ENCODE measurements around the gene KANSL1. TPM values are rescaled to one million over a fixed set of nuclear protein-coding genes. Genes with fewer than 3 reads are reported as not detected.

KANSL1 gene
- total RNA-seq, 4 donors from 2014 or later, result 91.3 to 120 (median 105) TPM

DNA sequence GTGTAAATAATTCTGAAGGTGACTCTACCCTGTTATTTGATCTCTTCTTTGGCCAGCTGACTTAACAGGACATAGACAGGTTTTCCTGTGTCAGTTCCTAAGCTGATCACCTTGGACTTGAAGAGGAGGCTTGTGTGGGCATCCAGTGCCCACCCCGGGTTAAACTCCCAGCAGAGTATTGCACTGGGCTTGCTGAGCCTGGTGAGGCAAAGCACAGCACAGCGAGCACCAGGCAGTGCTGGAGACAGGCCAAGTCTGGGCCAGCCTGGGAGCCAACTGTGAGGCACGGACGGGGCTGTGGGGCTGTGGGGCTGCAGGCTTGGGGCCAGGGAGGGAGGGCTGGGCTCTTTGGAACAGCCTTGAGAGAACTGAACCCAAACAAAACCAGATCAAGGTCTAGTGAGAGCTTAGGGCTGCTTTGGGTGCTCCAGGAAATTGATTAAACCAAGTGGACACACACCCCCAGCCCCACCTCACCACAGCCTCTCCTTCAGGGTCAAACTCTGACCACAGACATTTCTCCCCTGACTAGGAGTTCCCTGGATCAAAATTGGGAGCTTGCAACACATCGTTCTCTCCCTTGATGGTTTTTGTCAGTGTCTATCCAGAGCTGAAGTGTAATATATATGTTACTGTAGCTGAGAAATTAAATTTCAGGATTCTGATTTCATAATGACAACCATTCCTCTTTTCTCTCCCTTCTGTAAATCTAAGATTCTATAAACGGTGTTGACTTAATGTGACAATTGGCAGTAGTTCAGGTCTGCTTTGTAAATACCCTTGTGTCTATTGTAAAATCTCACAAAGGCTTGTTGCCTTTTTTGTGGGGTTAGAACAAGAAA lies 189.1 kb downstream of the KANSL1 start:
- TF ChIP-seq CTCF (IDR thresholded peaks at IDR 0.05) (no peak), POLR2A (IDR thresholded peaks at IDR 0.05) (no peak)
- H3K36me3 ChIP-seq, result no peaks in the 10 kb centered on the region
- H3K27me3 ChIP-seq, result no peaks in the 10 kb centered on the region
- DNase-seq (ENCODE audit: low spot score in 2 of 2), result no peak
- no peak overlapping the region for H3K27ac ChIP-seq
- no peaks in the 10 kb centered on the region for H3K9me3 ChIP-seq
- no peak overlapping the region for H3K4me3 ChIP-seq
- H3K4me1 ChIP-seq, result peaks cover 0 to 10% (median 0%) of the 10 kb centered on the region in 4 donors
- WGBS, 2 donors, result 18 to 25% methylated on average over 6 of the region's 6 CpGs

GRCh38 chr17:46002973-46003316 lies 190.3 kb downstream of the KANSL1 start:
- Histone ChIP-seq H3K27ac (no peak overlapping the region), H3K4me3 (no peak overlapping the region), H3K36me3 (no peaks in the 10 kb centered on the region), H3K4me1 (peaks cover 0 to 10% (median 0%) of the 10 kb centered on the region in 4 donors), H3K27me3 (no peaks in the 10 kb centered on the region), H3K9me3 (no peaks in the 10 kb centered on the region)
- 74 to 79% methylated on average over 7 of the region's 7 CpGs for WGBS, 2 donors
- no peak for DNase-seq (ENCODE audit: low spot score in 2 of 2)
- no peak for TF ChIP-seq CTCF (IDR thresholded peaks at IDR 0.05)
- no peak for TF ChIP-seq POLR2A (IDR thresholded peaks at IDR 0.05)
- no peak for TF ChIP-seq EP300 (IDR thresholded peaks at IDR 0.05)

GRCh38 chr17:46002311-46002972 lies 190.8 kb downstream of the KANSL1 start:
- no peak for TF ChIP-seq EP300 (IDR thresholded peaks at IDR 0.05)
- TF ChIP-seq CTCF (IDR thresholded peaks at IDR 0.05), result peak; percentile 93 to 98 (median 95)

GRCh38 chr17:46001390-46002310 lies 191.6 kb downstream of the KANSL1 start:
- DNase-seq (ENCODE audit: low spot score in 2 of 2), result no peak
- 72 to 73% methylated on average over 13 of the region's 13 CpGs for WGBS, 2 donors
- Histone ChIP-seq H3K36me3 (no peaks in the 10 kb centered on the region), H3K27ac (no peak overlapping the region), H3K27me3 (no peaks in the 10 kb centered on the region), H3K4me1 (peaks cover 0 to 10% (median 0%) of the 10 kb centered on the region in 4 donors), H3K4me3 (no peak overlapping the region), H3K9me3 (no peaks in the 10 kb centered on the region)
- no peak for TF ChIP-seq CTCF (IDR thresholded peaks at IDR 0.05)
- no peak for TF ChIP-seq EP300 (IDR thresholded peaks at IDR 0.05)
- TF ChIP-seq POLR2A (IDR thresholded peaks at IDR 0.05), result no peak

More at GRCh38 chr17:46002311-46002972, 190.8 kb downstream of the KANSL1 start:
- Histone ChIP-seq H3K27ac (no peak overlapping the region), H3K4me1 (peaks cover 0 to 10% (median 0%) of the 10 kb centered on the region in 4 donors), H3K36me3 (no peaks in the 10 kb centered on the region), H3K4me3 (no peak overlapping the region), H3K9me3 (no peaks in the 10 kb centered on the region), H3K27me3 (no peaks in the 10 kb centered on the region)
- DNase-seq (ENCODE audit: low spot score in 2 of 2), result peak; percentile 56 to 81
- WGBS, 2 donors, result 25 to 28% methylated on average over 8 of the region's 8 CpGs
